Kidney epithelial cell (primary cell): Measurements from ENCODE around the gene MYH10. TPM values are rescaled to one million over a fixed set of nuclear protein-coding genes. Genes with fewer than 3 reads are reported as not detected.
"Not testable (repeated sequence)": the region's sequence is repeated elsewhere in the genome, so short reads cannot be mapped to it uniquely, and the experiment has no call there.

ENCODE experiments used
- DNase-seq: peaks from one replicate; pipeline ENCODE4 v3.0.0-alpha.2; 2010; ENCODE audit warnings: low read depth
- H3K27me3 ChIP-seq: 2 replicates; pipeline ENCODE4 v1.6.0; 2011; ENCODE audit warnings: low read length; ENCODE audit not compliant: control insufficient read depth, insufficient read depth
- H3K36me3 ChIP-seq: 2 replicates; pipeline ENCODE4 v1.5.1; 2011; ENCODE audit warnings: low read length; ENCODE audit not compliant: control insufficient read depth, insufficient read depth
- H3K4me3 ChIP-seq: 2 replicates; pipeline ENCODE4 v1.5.1; 2011; ENCODE audit warnings: low read depth, mild to moderate bottlenecking, control low read depth, low read length
- total RNA-seq: library from RNA; depleted of rRNA; stranded (reverse); fragments of >200 nt; gene quantifications from 2 replicates; pipeline ENCODE4 v1.2.3, GENCODE V29; 2015
- TF ChIP-seq, protein P1 (sequence below): IDR thresholded peaks from 2 replicates; pipeline ENCODE4 v1.5.1; 2011; ENCODE audit warnings: mild to moderate bottlenecking, moderate library complexity, low read length, control low read depth, inconsistent platforms; ENCODE audit not compliant: insufficient read depth, poor library complexity, severe bottlenecking

MYH10 gene
- total RNA-seq, 1 donor from 2014 or later, result 90.5 TPM

DNA sequence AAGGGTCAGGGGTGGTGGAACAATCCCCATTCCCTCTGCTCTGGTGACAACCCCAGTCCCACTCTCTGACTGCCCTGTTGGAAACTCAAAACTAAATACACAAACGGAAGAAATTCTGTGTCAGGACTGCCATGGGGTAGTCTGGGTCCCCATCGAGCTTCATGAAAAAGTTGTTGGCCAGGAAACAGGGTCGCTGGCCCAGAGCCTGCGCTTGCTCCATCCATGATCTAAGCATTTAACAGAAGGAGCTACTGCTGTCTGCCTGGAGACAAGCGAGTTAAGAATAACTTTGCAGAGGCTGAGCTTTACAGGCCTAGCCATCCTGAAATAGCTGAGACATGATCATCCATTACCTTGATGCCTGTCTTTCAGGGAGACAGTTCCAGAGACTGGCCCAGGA, 32.4 kb upstream of the MYH10 start:
- no peak overlapping the region for H3K4me3 ChIP-seq
- TF ChIP-seq, protein P1, sequence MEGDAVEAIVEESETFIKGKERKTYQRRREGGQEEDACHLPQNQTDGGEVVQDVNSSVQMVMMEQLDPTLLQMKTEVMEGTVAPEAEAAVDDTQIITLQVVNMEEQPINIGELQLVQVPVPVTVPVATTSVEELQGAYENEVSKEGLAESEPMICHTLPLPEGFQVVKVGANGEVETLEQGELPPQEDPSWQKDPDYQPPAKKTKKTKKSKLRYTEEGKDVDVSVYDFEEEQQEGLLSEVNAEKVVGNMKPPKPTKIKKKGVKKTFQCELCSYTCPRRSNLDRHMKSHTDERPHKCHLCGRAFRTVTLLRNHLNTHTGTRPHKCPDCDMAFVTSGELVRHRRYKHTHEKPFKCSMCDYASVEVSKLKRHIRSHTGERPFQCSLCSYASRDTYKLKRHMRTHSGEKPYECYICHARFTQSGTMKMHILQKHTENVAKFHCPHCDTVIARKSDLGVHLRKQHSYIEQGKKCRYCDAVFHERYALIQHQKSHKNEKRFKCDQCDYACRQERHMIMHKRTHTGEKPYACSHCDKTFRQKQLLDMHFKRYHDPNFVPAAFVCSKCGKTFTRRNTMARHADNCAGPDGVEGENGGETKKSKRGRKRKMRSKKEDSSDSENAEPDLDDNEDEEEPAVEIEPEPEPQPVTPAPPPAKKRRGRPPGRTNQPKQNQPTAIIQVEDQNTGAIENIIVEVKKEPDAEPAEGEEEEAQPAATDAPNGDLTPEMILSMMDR, result no peak
- DNase-seq, result no peak
- no peaks in the 10 kb centered on the region for H3K27me3 ChIP-seq
- H3K36me3 ChIP-seq, result no peaks in the 10 kb centered on the region

DNA sequence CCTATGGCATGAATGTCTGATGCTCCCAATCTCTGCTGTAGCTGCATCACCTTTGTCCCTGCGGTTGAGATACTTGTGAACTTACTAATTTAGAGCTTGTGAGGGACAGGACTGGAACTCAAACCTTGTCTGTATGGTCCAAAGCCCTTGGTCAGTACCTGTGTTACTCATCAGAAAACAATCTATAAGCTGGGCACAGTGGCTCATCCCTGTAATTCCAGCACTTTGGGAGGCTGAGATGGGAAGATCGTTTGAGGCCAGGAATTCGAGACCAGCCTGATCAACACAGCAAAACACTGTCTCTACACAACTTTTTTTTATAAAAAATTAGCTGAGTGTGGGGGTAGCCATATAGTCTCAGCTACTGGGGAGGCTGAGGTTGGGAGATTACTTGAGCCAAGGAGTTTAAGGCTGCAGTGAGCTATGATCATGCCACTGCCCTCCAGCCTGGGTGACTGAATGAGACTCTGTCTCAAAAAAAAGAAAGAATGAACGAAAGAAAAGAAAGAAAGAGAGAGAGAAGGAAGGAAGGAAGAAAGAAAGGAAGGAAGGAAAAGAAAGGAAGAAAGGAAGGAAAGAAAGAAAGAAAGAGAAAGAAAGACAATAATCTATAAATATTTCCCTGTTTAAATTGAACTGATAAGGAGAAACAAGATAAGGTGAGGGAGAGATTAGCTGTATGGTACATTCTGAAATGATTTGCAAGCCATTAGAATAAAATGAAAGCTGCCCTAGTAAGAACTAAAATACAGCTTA, 31.7 kb upstream of the MYH10 start:
- Histone ChIP-seq H3K36me3 (no peaks in the 10 kb centered on the region), H3K27me3 (no peaks in the 10 kb centered on the region), H3K4me3 (no peak overlapping the region)
- TF ChIP-seq, protein P1, result no peak
- no peak for DNase-seq

DNA sequence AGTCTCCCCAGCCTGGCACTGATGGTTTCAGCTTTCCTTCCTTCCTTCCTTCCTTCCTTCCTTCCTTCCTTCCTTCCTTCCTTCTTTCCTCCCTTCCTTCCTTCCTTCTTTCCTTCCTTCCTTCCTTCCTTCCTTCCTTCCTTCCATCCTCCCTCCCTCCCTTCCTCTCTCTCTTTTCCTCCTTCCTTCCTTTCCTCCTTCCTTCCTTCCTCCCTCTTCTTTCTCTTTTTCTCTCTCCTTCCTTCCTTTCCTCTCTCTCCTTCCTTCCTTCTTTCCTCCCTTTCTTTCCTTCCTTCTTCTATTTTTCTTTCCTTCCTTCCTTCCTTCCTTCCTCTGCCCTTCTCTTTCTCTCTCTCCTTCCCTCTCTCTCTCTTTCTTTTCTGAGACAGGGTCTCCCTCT, 30.2 kb upstream of the MYH10 start:
- not testable (repeated sequence) for H3K4me3 ChIP-seq, H3K27me3 ChIP-seq, DNase-seq, H3K36me3 ChIP-seq

DNA sequence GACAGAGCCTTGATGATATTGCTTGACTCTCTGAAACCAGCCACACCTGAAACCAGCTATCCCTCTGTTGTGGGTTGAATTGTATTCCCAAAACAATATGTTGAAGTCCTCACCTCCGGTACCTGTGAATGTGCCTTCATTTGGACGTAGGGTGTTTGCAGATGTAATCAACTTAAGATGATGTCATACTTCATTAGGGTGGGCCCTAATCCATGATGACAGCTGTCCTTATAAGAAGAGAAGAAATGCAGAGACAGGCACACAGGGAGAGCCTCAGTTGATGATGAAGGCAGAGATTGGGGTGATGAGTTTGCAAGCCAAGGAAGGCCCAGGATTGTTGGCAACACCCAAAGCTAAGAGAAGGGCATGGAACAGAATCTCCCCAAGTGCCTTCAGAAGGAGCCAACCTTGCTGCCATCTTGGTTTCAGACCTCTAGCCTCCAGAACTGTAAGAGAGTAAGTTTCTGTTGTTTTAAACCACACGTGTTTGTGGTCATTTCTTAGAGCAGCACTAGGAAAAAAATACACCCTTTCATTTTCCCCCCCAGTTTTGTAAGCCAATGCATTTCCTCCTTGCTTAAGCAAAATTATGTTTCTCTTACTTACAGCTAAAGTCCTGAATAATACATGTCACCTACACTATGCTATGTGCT, 29.4 kb upstream of the MYH10 start:
- Histone ChIP-seq H3K4me3 (no peak overlapping the region), H3K27me3 (no peaks in the 10 kb centered on the region), H3K36me3 (no peaks in the 10 kb centered on the region)
- no peak for DNase-seq
- TF ChIP-seq, protein P1, result no peak

DNA sequence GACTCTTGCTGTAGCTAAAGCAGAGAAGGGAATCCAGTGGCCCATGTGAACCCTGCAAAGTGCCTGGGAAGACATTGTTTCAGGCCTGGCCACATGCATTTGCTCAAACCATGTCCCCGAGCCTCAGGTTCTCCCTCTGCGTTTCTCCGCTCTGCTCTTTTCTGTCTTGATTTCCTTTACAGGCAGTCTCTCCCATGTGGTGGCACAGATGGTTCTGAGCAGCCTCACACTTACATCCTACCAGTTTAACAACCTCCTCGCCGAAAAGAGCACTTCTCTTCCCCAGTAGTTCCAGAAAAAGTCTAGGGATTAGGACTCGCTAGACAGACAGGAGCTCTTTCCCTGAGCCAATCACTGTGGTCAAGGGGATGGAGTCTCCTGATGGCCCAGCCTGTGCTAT, 28.3 kb upstream of the MYH10 start:
- H3K27me3 ChIP-seq, result no peaks in the 10 kb centered on the region

DNA sequence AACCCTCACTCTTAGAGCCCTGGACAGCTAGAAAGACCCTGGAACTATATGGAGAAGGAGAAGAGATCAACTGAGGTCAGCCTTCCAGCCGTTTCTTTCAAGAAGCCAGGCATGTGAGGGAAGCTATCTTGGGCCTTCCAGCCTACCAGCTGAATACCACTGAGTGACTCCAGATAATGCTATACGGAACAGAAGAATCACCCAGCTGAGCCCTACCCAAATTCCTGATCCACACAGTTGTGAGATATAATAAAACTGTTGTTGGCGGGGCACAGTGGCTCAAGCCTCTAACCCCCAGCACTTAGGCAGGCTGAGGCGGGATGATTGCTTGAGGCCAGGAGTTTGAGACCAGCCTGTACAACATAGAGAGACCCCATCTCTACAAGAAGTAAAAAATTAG, 26.2 kb upstream of the MYH10 start:
- Histone ChIP-seq H3K36me3 (no peaks in the 10 kb centered on the region), H3K4me3 (no peak overlapping the region), H3K27me3 (no peaks in the 10 kb centered on the region)
- DNase-seq, result no peak
- TF ChIP-seq, protein P1, result no peak

More for the DNA sequence above, 28.3 kb upstream of the MYH10 start:
- TF ChIP-seq, protein P1, result no peak
- Histone ChIP-seq H3K36me3 (no peaks in the 10 kb centered on the region), H3K4me3 (no peak overlapping the region)
- no peak for DNase-seq
